NCI-H2107 (cell line): ENCODE results near the gene OPRM1.

ENCODE experiments used
- DNase-seq: peaks from one replicate; lab custom pipeline; 2025; lab: John Stamatoyannopoulos, UW

The OPRM1 gene

GRCh38 chr6:154280521-154280920 lies 241.5 kb downstream of the OPRM1 start:
- DNase-seq, result no peak

- no peak for DNase-seq
Measured at GRCh38 chr6:154284313-154284853, 245.3 kb downstream of the OPRM1 start.

GRCh38 chr6:154285826-154286225 lies 246.8 kb downstream of the OPRM1 start:
- no peak for DNase-seq

GRCh38 chr6:154289818-154290508 lies 250.9 kb downstream of the OPRM1 start:
- DNase-seq, result no peak

- DNase-seq, result no peak
Measured at GRCh38 chr6:154292066-154292465, 253.0 kb downstream of the OPRM1 start.

- DNase-seq, result no peak
Measured at GRCh38 chr6:154292855-154293519, 253.9 kb downstream of the OPRM1 start.

- DNase-seq, result no peak
Measured at GRCh38 chr6:154295733-154296132, 256.7 kb downstream of the OPRM1 start.
